WTC11 (cell line): ENCODE measurements around the gene CABCOCO1. TPM values are rescaled to one million over a fixed set of nuclear protein-coding genes. Genes with fewer than 3 reads are reported as not detected.

Experiments
- ATAC-seq: fragments of 200-7000 bp; cut with Tn5 transposase; 2 replicates; pipeline ENCODE4 v1.10.0; 2021; ENCODE audit warnings: mild to moderate bottlenecking, moderate library complexity
- CTCF ChIA-PET: fragments of 300-600 bp; sonication (Branson Sonifier 250); formaldehyde crosslinking; loops from one replicate; lab custom pipeline; 2021; ENCODE audit warnings: antibody characterized with exemption; lab: Charles Lee
- POLR2A ChIA-PET: fragments of 350-600 bp; sonication (Branson Sonifier 250); formaldehyde crosslinking; loops from one replicate; lab custom pipeline; 2021; ENCODE audit warnings: antibody characterized with exemption; lab: Charles Lee
- DNase-seq: peaks from one replicate; pipeline ENCODE4 v3.0.0; 2021; ENCODE audit warnings: low spot score
- H3K27ac Mint-ChIP-seq: 2 replicates; pipeline ENCODE4 v1.8.0; 2021; ENCODE audit warnings: mixed read lengths
- H3K27me3 Mint-ChIP-seq: 2 replicates; pipeline ENCODE4 v1.8.0; 2021; ENCODE audit warnings: low read depth, mild to moderate bottlenecking, moderate library complexity, mixed read lengths
- H3K36me3 Mint-ChIP-seq: 2 replicates; pipeline ENCODE4 v1.8.0; 2021; ENCODE audit warnings: mixed read lengths
- H3K4me1 Mint-ChIP-seq: 2 replicates; pipeline ENCODE4 v1.8.0; 2022; ENCODE audit warnings: mixed read lengths
- H3K4me3 Mint-ChIP-seq: 2 replicates; pipeline ENCODE4 v1.8.0; 2021; ENCODE audit warnings: mild to moderate bottlenecking, moderate library complexity, mixed read lengths
- H3K9me3 Mint-ChIP-seq: 2 replicates; pipeline ENCODE4 v1.8.0; 2021; ENCODE audit warnings: mixed read lengths
- AFF4 ChIP-seq: sonication (generic); formaldehyde crosslinking; IDR thresholded peaks from 2 replicates; pipeline ENCODE4 v1.8.1; 2023; ENCODE audit warnings: mild to moderate bottlenecking, missing genetic modification reagents, borderline replicate concordance
- ATF2 ChIP-seq: sonication (generic); formaldehyde crosslinking; IDR thresholded peaks from 2 replicates; pipeline ENCODE4 v1.8.1; 2022; ENCODE audit warnings: low read depth, missing genetic modification reagents, borderline replicate concordance
- CBFB ChIP-seq: sonication (generic); formaldehyde crosslinking; IDR thresholded peaks from 2 replicates; pipeline ENCODE4 v1.8.1; 2022; ENCODE audit warnings: mild to moderate bottlenecking, low read depth, missing genetic modification reagents
- CREB1 ChIP-seq: sonication (generic); formaldehyde crosslinking; IDR thresholded peaks from 2 replicates; pipeline ENCODE4 v1.8.0; 2023; ENCODE audit warnings: mild to moderate bottlenecking, missing genetic modification reagents
- E2F5 ChIP-seq: sonication (generic); formaldehyde crosslinking; IDR thresholded peaks from 2 replicates; pipeline ENCODE4 v1.8.1; 2022; ENCODE audit warnings: mild to moderate bottlenecking, moderate library complexity, missing genetic modification reagents
- ELF4 ChIP-seq: sonication (generic); formaldehyde crosslinking; IDR thresholded peaks from 2 replicates; pipeline ENCODE4 v1.8.1; 2022; ENCODE audit warnings: low read depth, mild to moderate bottlenecking, moderate library complexity, missing genetic modification reagents
- ERG ChIP-seq: fragments of 250-450 bp; sonication (Bioruptor Pico); IDR thresholded peaks from 2 replicates; pipeline ENCODE4 v1.8.0; 2021; ENCODE audit warnings: mild to moderate bottlenecking
- FOXK1 ChIP-seq: sonication (generic); formaldehyde crosslinking; IDR thresholded peaks from 2 replicates; pipeline ENCODE4 v1.8.0; 2022; ENCODE audit warnings: mild to moderate bottlenecking, moderate library complexity, missing genetic modification reagents
- MAX ChIP-seq: sonication (generic); formaldehyde crosslinking; IDR thresholded peaks from 2 replicates; pipeline ENCODE4 v1.8.0; 2022; ENCODE audit warnings: mild to moderate bottlenecking, missing genetic modification reagents
- NR3C1 ChIP-seq: sonication (generic); formaldehyde crosslinking; conservative IDR thresholded peaks from 2 replicates; pipeline ENCODE4 v1.8.1; 2023; ENCODE audit warnings: low read depth, mild to moderate bottlenecking, missing genetic modification reagents
- RELA ChIP-seq: sonication (generic); formaldehyde crosslinking; IDR thresholded peaks from 2 replicates; pipeline ENCODE4 v1.8.1; 2022; ENCODE audit warnings: missing genetic modification reagents, mild to moderate bottlenecking, borderline replicate concordance
- RORB ChIP-seq: fragments of 250-450 bp; sonication (Bioruptor Pico); IDR thresholded peaks from 2 replicates; pipeline ENCODE4 v1.9.0; 2021; ENCODE audit warnings: mild to moderate bottlenecking
- ZBTB21 ChIP-seq: sonication (generic); formaldehyde crosslinking; IDR thresholded peaks from 2 replicates; pipeline ENCODE4 v1.8.1; 2023; ENCODE audit warnings: mild to moderate bottlenecking, missing genetic modification reagents, borderline replicate concordance
- ZMAT4 ChIP-seq: fragments of 250-450 bp; sonication (Bioruptor Pico); IDR thresholded peaks from 2 replicates; pipeline ENCODE4 v1.9.0; 2021; ENCODE audit warnings: mild to moderate bottlenecking
- ZNF281 ChIP-seq: sonication (generic); formaldehyde crosslinking; IDR thresholded peaks from 2 replicates; pipeline ENCODE4 v1.8.0; 2023; ENCODE audit warnings: mild to moderate bottlenecking, missing genetic modification reagents
- ZNF512 ChIP-seq: sonication (generic); formaldehyde crosslinking; IDR thresholded peaks from 2 replicates; pipeline ENCODE4 v1.8.1; 2022; ENCODE audit warnings: missing genetic modification reagents, borderline replicate concordance
- total RNA-seq: library from RNA; stranded (reverse); gene quantifications from 3 replicates; pipeline ENCODE4 v1.2.3, GENCODE V29; 2021

CABCOCO1 gene
- total RNA-seq, 1 experiment from 2014 or later, result not detected

GRCh38 chr10:61635471-61635870 is 27.3 kb upstream of the CABCOCO1 start:
- CTCF ChIA-PET, result no interaction called here
- POLR2A ChIA-PET, result no interaction called here
- no peak for ATAC-seq
- H3K4me3 Mint-ChIP-seq, result no peak overlapping the region
- TF ChIP-seq CREB1 (no peak), RORB (CRISPR knock-in tag) (no peak), ZMAT4 (CRISPR knock-in tag) (no peak), CBFB (CRISPR knock-in tag) (no peak), ZNF281 (CRISPR knock-in tag) (no peak), NR3C1 (CRISPR knock-in tag) (no peak), ERG (CRISPR knock-in tag) (no peak), FOXK1 (no peak), ELF4 (CRISPR knock-in tag) (no peak), AFF4 (CRISPR knock-in tag) (no peak), RELA (CRISPR knock-in tag) (no peak), MAX (CRISPR knock-in tag) (no peak), E2F5 (CRISPR knock-in tag) (no peak), ZBTB21 (CRISPR knock-in tag) (no peak), ZNF512 (no peak), ATF2 (no peak)
- no peak overlapping the region; the same call in 1 of the 2 replicates for H3K27ac Mint-ChIP-seq
- no peaks in the 10 kb centered on the region for H3K36me3 Mint-ChIP-seq
- H3K27me3 Mint-ChIP-seq, result no peaks in the 10 kb centered on the region
- H3K4me1 Mint-ChIP-seq, result peaks cover 15% of the 10 kb centered on the region
- no peak for DNase-seq
- 0 out of 2 replicates have a peak, but pooled peaks cover 7% of the 10 kb centered on the region for H3K9me3 Mint-ChIP-seq
